K562 (cell line): ENCODE results near the gene DPYSL4. TPM values are rescaled to one million over a fixed set of nuclear protein-coding genes. Genes with fewer than 3 reads are reported as not detected.

Experiments used
- ATAC-seq: fragments of 200-7000 bp; cut with Tn5 transposase; 3 replicates; pipeline ENCODE4 v1.9.1; 2020; ENCODE audit warnings: moderate library complexity
- BruUV-seq: library from RNA; stranded (reverse); fragments of 400-500 nt; replicated peaks from 2 replicates; lab custom pipeline; 2021; lab: Mats Ljungman, UMichigan
- CTCF ChIA-PET: fragments of 300-600 bp; formaldehyde crosslinking; extraction: SDS; loops from one replicate; lab custom pipeline; 2021; ENCODE audit warnings: low intra/inter-chr PET ratio; lab: Yijun Ruan, JAX
- POLR2A ChIA-PET: fragments of 300-600, 350-650 bp; sonication (Branson Sonifier 250); formaldehyde crosslinking; extraction: SDS; loops from one replicate; lab custom pipeline; 2021; ENCODE audit warnings: antibody characterized with exemption, inconsistent platforms; lab: Yijun Ruan, JAX
- DNase-seq, 4 experiments: peaks; one replicate each; pipeline versions ENCODE4 v3.0.0 to v3.0.0-alpha.2; 2011 to 2018; ENCODE audit warnings: low spot score in 3 of 4, mixed read lengths in 3 of 4; ENCODE audit errors: extremely low read depth in 1 of 4
- FAIRE-seq: peaks from 2 replicates; lab custom pipeline; 2011; peaks lifted over from hg19 to GRCh38; lab: Jason Lieb, UNC
- H2AFZ ChIP-seq: 2 replicates; pipeline ENCODE4 v1.6.0; 2011; ENCODE audit warnings: low read depth, low read length, control low read depth, inconsistent platforms
- H3K27ac ChIP-seq: fragments of 200-600 bp; 3 replicates; pipeline ENCODE4 v1.8.0; 2011; ENCODE audit warnings: low read depth, mild to moderate bottlenecking, control low read depth, inconsistent platforms, low read length, moderate library complexity, mixed read lengths; ENCODE audit errors: extremely low read depth
- H3K27me3 ChIP-seq, 2 experiments: fragments of 300-600 bp in 1 of 2; 2 replicates in 1 of 2; 3 replicates in 1 of 2; pipeline versions ENCODE4 v1.6.0 to v1.8.0; 2011; ENCODE audit warnings: inconsistent platforms in 2 of 2, low read length in 2 of 2, mild to moderate bottlenecking in 1 of 2, mixed read lengths in 1 of 2, moderate library complexity in 1 of 2; ENCODE audit not compliant: control insufficient read depth in 2 of 2, insufficient read depth in 2 of 2
- H3K36me3 ChIP-seq: fragments of 300-600 bp; 3 replicates; pipeline ENCODE4 v1.8.0; 2011; ENCODE audit warnings: mild to moderate bottlenecking, low read length, inconsistent platforms; ENCODE audit not compliant: control insufficient read depth, insufficient read depth
- H3K4me1 ChIP-seq, 2 experiments: fragments of 200-600 bp in 1 of 2; replicated peaks in 1 of 2; 2 replicates in 1 of 2; 3 replicates in 1 of 2; pipeline versions ENCODE4 v1.5.1 to v1.8.0; 2011; ENCODE audit warnings: inconsistent platforms in 2 of 2, low read length in 2 of 2, mild to moderate bottlenecking in 1 of 2, mixed read lengths in 1 of 2, moderate library complexity in 1 of 2; ENCODE audit not compliant: control insufficient read depth in 2 of 2, insufficient read depth in 2 of 2
- H3K4me2 ChIP-seq: 2 replicates; pipeline ENCODE4 v1.6.1; 2011; ENCODE audit warnings: low read length, control low read depth, inconsistent platforms, mixed read lengths; ENCODE audit not compliant: insufficient read depth
- H3K4me3 ChIP-seq: fragments of 200-600 bp; sonication (generic), shearing (Covaris generic); 2 replicates; pipeline ENCODE4 v1.5.1; 2016; ENCODE audit warnings: control low read depth, inconsistent platforms
- H3K79me2 ChIP-seq: fragments of 200-600 bp; 3 replicates; pipeline ENCODE4 v1.8.0; 2011; ENCODE audit warnings: low read length, inconsistent platforms; ENCODE audit not compliant: control insufficient read depth, insufficient read depth
- H3K9ac ChIP-seq, 2 experiments: 2 replicates each; pipeline versions ENCODE4 v1.6.0 to v1.6.1; 2011; ENCODE audit warnings: low read depth in 2 of 2, low read length in 2 of 2, control low read depth in 1 of 2, inconsistent platforms in 1 of 2, mild to moderate bottlenecking in 1 of 2, mixed read lengths in 1 of 2; ENCODE audit not compliant: insufficient read depth in 1 of 2
- H3K9me1 ChIP-seq: one replicate; pipeline ENCODE4 v1.6.0; 2011; ENCODE audit warnings: inconsistent platforms, mild to moderate bottlenecking, low read length, moderate library complexity; ENCODE audit not compliant: control insufficient read depth, insufficient read depth
- H3K9me3 ChIP-seq: replicated peaks from 2 replicates; pipeline ENCODE4 v1.5.1; 2011; ENCODE audit warnings: low read depth, low read length, inconsistent platforms; ENCODE audit not compliant: control insufficient read depth, insufficient read depth
- H4K20me1 ChIP-seq: replicated peaks from 2 replicates; pipeline ENCODE4 v1.6.1; 2011; ENCODE audit warnings: low read length, inconsistent platforms, mixed read lengths; ENCODE audit not compliant: control insufficient read depth, insufficient read depth
- FOSL1 ChIP-seq: fragments of 200-800 bp; sonication (Bioruptor generic); conservative IDR thresholded peaks from 2 replicates; pipeline ENCODE4 v1.6.1; 2016; ENCODE audit warnings: missing genetic modification characterization, missing compliant biosample characterization
- NCOA2 ChIP-seq, 2 experiments: fragments of 450-650 bp; IDR thresholded peaks; 2 replicates each; pipeline ENCODE4 v1.6.1; 2018; ENCODE audit warnings: mild to moderate bottlenecking in 2 of 2, moderate library complexity in 1 of 2; ENCODE audit not compliant: partially characterized antibody in 2 of 2
- PHF21A ChIP-seq: fragments of 450-650 bp; IDR thresholded peaks from 2 replicates; pipeline ENCODE4 v1.6.1; 2017; ENCODE audit warnings: low read depth, borderline replicate concordance
- SIN3A ChIP-seq, 2 experiments: fragments of 150-350 bp in 1 of 2; IDR thresholded peaks; 2 replicates each; pipeline ENCODE4 v1.6.1; 2011 to 2016; ENCODE audit warnings: borderline replicate concordance in 2 of 2, low read depth in 2 of 2, low read length in 2 of 2, mild to moderate bottlenecking in 2 of 2, moderate library complexity in 2 of 2; ENCODE audit not compliant: control insufficient read depth in 1 of 2
- SMAD1 ChIP-seq: fragments of 150-350 bp; IDR thresholded peaks from 2 replicates; pipeline ENCODE4 v1.6.1; 2014; ENCODE audit warnings: low read length, low read depth; ENCODE audit not compliant: partially characterized antibody
- TRIM28 ChIP-seq: fragments of 450-650 bp; IDR thresholded peaks from 2 replicates; pipeline ENCODE4 v1.6.1; 2017
- ZNF785 ChIP-seq: fragments of 250-450 bp; sonication (Bioruptor Pico); IDR thresholded peaks from 2 replicates; pipeline ENCODE4 v1.4.0; 2020; ENCODE audit warnings: mild to moderate bottlenecking
- WGBS: fragments of 100-300 bp; shearing (Covaris generic); methylation state at CpG from one replicate; pipeline ENCODE4 v1.1.6; 2016; ENCODE audit warnings: low coverage, mixed read lengths; ENCODE audit not compliant: insufficient coverage; ENCODE audit errors: missing lambda C conversion rate; 5-methylcytosine and 5-hydroxymethylcytosine counted together
- in situ Hi-C: fragments of 300-500 bp; cut with MboI; formaldehyde crosslinking; loops from 4 replicates; pipeline ENCODE4 v1.15.0; 2018; ENCODE audit warnings: inconsistent platforms, mixed read lengths
- intact Hi-C: fragments of 100-400 bp; cut with micrococcal nuclease; formaldehyde crosslinking; loops from 2 replicates; pipeline ENCODE4 v1.14.2; 2022
- polyA plus RNA-seq, 8 experiments: library from polyadenylated mRNA; depleted of rRNA in 4 of 8; stranded (reverse) in 5 of 8; unstranded in 3 of 8; fragments of >200 nt; fragmentation: Nextera tagmentation in 2 of 8; fragmentation: Illumina TruSeq in 1 of 8; extraction: Ambion mirVana in 2 of 8; extraction: Trizol in 1 of 8; gene quantifications; 2 replicates each; pipeline versions ENCODE4 v1.2.1 to v1.2.3, GENCODE V29; 2011 to 2014; ENCODE audit warnings: inconsistent platforms in 1 of 8, missing spikeins in 1 of 8
- total RNA-seq, 7 experiments: library from RNA; depleted of rRNA in 6 of 7; stranded (reverse); fragments of >200 nt in 6 of 7; fragmentation: Illumina TruSeq in 2 of 7; extraction: Trizol in 2 of 7; gene quantifications; 2 replicates each; pipeline versions ENCODE4 v1.2.1 to v1.2.3, GENCODE V29; 2011 to 2021; ENCODE audit warnings: low replicate concordance in 1 of 7
- TF ChIP-seq, protein P1 (sequence below): fragments of 450-650 bp; IDR thresholded peaks from 2 replicates; pipeline ENCODE4 v1.6.1; 2016; ENCODE audit warnings: mild to moderate bottlenecking
- TF ChIP-seq, protein P2 (sequence below), 3 experiments: fragments of 200-800 bp in 1 of 3; fragments of 250-450 bp in 1 of 3; fragments of 450-650 bp in 1 of 3; sonication (Bioruptor Pico) in 1 of 3; sonication (Bioruptor generic) in 1 of 3; formaldehyde crosslinking in 1 of 3; IDR thresholded peaks; 2 replicates each; pipeline versions ENCODE4 v1.6.1 to v1.8.0; 2016 to 2022; ENCODE audit warnings: mild to moderate bottlenecking in 2 of 3, missing genetic modification characterization in 2 of 3, missing compliant biosample characterization in 1 of 3, moderate library complexity in 1 of 3
- TF ChIP-seq, protein P3 (sequence below): fragments of 450-650 bp; formaldehyde crosslinking; IDR thresholded peaks from 2 replicates; pipeline ENCODE4 v1.4.0; 2020; ENCODE audit warnings: mild to moderate bottlenecking, moderate library complexity

The DPYSL4 gene
- total and polyA plus RNA-seq, 9 of the 15 experiments (the other 6 are each of a cell fraction or from before 2014, with no cell fraction given), result 0.03 TPM; not detected in 8

- FAIRE-seq, result no peak
- no peak overlapping the region for H3K27ac ChIP-seq
- in situ Hi-C loops (no loop called here), intact Hi-C loops (no loop called here)
- no peak for TF ChIP-seq SIN3A (IDR thresholded peaks at IDR 0.05; ENCODE audit: borderline replicate concordance in 2 of 2, control insufficient read depth in 1 of 2, low read depth in 2 of 2, low read length in 2 of 2)
- TF ChIP-seq FOSL1, result no peak
- TF ChIP-seq PHF21A, result no peak
- TF ChIP-seq SMAD1, result no peak
- TF ChIP-seq TRIM28, result no peak
- no peak for TF ChIP-seq NCOA2 (IDR thresholded peaks at IDR 0.05; ENCODE audit: partially characterized antibody in 2 of 2)
- TF ChIP-seq, protein P1, sequence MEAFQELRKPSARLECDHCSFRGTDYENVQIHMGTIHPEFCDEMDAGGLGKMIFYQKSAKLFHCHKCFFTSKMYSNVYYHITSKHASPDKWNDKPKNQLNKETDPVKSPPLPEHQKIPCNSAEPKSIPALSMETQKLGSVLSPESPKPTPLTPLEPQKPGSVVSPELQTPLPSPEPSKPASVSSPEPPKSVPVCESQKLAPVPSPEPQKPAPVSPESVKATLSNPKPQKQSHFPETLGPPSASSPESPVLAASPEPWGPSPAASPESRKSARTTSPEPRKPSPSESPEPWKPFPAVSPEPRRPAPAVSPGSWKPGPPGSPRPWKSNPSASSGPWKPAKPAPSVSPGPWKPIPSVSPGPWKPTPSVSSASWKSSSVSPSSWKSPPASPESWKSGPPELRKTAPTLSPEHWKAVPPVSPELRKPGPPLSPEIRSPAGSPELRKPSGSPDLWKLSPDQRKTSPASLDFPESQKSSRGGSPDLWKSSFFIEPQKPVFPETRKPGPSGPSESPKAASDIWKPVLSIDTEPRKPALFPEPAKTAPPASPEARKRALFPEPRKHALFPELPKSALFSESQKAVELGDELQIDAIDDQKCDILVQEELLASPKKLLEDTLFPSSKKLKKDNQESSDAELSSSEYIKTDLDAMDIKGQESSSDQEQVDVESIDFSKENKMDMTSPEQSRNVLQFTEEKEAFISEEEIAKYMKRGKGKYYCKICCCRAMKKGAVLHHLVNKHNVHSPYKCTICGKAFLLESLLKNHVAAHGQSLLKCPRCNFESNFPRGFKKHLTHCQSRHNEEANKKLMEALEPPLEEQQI, result no peak
- TF ChIP-seq ZNF785 (CRISPR knock-in tag), result no peak
- TF ChIP-seq, protein P2, sequence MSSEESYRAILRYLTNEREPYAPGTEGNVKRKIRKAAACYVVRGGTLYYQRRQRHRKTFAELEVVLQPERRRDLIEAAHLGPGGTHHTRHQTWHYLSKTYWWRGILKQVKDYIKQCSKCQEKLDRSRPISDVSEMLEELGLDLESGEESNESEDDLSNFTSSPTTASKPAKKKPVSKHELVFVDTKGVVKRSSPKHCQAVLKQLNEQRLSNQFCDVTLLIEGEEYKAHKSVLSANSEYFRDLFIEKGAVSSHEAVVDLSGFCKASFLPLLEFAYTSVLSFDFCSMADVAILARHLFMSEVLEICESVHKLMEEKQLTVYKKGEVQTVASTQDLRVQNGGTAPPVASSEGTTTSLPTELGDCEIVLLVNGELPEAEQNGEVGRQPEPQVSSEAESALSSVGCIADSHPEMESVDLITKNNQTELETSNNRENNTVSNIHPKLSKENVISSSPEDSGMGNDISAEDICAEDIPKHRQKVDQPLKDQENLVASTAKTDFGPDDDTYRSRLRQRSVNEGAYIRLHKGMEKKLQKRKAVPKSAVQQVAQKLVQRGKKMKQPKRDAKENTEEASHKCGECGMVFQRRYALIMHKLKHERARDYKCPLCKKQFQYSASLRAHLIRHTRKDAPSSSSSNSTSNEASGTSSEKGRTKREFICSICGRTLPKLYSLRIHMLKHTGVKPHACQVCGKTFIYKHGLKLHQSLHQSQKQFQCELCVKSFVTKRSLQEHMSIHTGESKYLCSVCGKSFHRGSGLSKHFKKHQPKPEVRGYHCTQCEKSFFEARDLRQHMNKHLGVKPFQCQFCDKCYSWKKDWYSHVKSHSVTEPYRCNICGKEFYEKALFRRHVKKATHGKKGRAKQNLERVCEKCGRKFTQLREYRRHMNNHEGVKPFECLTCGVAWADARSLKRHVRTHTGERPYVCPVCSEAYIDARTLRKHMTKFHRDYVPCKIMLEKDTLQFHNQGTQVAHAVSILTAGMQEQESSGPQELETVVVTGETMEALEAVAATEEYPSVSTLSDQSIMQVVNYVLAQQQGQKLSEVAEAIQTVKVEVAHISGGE (CRISPR knock-in tag; IDR thresholded peaks at IDR 0.05), result no peak
- TF ChIP-seq, protein P3, sequence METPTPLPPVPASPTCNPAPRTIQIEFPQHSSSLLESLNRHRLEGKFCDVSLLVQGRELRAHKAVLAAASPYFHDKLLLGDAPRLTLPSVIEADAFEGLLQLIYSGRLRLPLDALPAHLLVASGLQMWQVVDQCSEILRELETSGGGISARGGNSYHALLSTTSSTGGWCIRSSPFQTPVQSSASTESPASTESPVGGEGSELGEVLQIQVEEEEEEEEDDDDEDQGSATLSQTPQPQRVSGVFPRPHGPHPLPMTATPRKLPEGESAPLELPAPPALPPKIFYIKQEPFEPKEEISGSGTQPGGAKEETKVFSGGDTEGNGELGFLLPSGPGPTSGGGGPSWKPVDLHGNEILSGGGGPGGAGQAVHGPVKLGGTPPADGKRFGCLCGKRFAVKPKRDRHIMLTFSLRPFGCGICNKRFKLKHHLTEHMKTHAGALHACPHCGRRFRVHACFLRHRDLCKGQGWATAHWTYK (CRISPR knock-in tag), result no peak
- peaks cover 0 to 8% of the 10 kb centered on the region in 2 experiments; a peak in 1 of 5 replicates for H3K4me1 ChIP-seq
- H4K20me1 ChIP-seq, result no peaks in the 10 kb centered on the region; the same call in 1 of the 2 replicates
- no peaks in the 10 kb centered on the region for H3K36me3 ChIP-seq
- no peak for DNase-seq
- no peak for ATAC-seq
- WGBS, result 5% methylated on average over 28 of the region's 35 CpGs
- ChIA-PET POLR2A (interaction anchor here (0.6 kb wide), 2 partner anchors 271 to 347 kb away, joined by 3 read pairs; no protein-coding TSS in a partner anchor), CTCF (no interaction called here)
- peaks cover 0 to 65% of the 10 kb centered on the region in 2 experiments; a peak in 2 of 5 replicates for H3K27me3 ChIP-seq
- H3K79me2 ChIP-seq, result no peaks in the 10 kb centered on the region
- no peak overlapping the region for H3K9ac ChIP-seq
- no peak overlapping the region for H3K4me2 ChIP-seq
- H3K4me3 ChIP-seq, result no peak overlapping the region
- BruUV-seq, result no TSS peak
- H3K9me3 ChIP-seq, result no peaks in the 10 kb centered on the region
- no peaks in the 10 kb centered on the region for H3K9me1 ChIP-seq
- no peak overlapping the region for H2AFZ ChIP-seq
Observed at GRCh38 chr10:132201111-132201969, 14.6 kb downstream of the DPYSL4 start.
